ENCODE results near the gene NTSR2.

- TF ChIP-seq POLR2A (IDR thresholded peaks at IDR 0.05) (no peak), CTCF (IDR thresholded peaks at IDR 0.05) (no peak)
Observed at GRCh38 chr2:11676640-11677039, 6.6 kb upstream of the NTSR2 start.
